Ecto neural progenitor cell (in vitro differentiated cells): ENCODE results near the gene SPATA6.
A peak's percentile ranks its signal among the peaks of the same experiment; 100 is the strongest.
"Not testable (repeated sequence)": the region's sequence is repeated elsewhere in the genome, so short reads cannot be mapped to it uniquely, and the experiment has no call there.

Experiments
- DNase-seq: peaks from one replicate; pipeline ENCODE4 v3.0.0-alpha.2; 2018; ENCODE audit warnings: low spot score

The SPATA6 gene

DNA sequence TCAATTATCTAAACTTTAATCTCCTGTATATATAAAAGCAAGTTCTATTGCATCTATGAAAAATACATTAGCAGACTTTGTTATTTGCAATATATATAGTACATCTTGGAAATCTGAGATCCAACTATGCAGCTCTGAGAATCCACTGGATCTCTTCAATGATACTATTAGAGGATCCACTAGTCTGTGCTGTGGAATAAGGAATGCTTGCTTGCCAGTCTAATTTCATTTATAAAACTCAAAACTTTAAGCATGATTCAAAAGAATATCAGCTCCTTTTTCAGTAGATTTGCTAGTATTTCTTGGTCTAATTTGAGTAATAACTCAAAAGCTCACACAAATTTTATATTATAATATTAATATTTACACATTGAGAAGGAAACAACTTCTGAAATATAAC is 115.1 kb downstream of the SPATA6 start:
- no peak for DNase-seq

DNA sequence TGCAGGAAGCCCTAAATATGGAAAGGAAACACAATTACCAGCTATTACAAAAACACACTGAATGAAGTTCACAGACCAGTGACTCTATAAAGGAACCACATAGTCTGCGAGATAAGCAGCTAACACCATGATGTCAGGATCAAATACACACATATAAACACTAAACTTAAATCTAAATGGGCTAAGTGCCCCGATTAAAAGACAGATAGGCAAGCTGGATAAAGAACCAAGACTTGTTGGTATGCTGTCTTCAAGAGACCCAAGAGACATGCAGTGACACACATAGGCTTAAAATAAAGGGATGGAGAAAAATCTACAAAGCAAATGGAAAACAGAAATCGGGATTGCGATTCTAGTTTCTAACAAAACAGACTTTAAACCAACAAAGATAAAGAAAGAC is 127.6 kb downstream of the SPATA6 start:
- DNase-seq, result no peak

DNA sequence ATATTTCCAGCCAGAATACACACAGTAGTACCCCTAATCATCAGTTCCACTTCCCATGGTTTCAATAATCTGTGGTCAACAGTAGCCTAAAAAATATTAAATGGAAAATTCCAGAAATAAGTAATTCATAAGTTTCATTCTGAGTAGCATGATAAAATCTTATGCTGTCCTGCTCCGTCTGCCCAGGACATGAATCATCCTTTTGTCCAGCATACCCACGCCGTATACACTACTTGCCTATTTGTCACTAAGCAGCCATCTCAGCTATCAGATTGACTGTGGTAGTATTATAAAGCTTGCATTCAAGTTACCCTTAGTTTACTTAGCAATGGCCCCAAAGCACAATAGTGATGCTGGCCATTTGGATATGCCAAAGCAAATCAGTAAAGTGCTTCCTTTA is 130.8 kb downstream of the SPATA6 start:
- DNase-seq, result no peak

DNA sequence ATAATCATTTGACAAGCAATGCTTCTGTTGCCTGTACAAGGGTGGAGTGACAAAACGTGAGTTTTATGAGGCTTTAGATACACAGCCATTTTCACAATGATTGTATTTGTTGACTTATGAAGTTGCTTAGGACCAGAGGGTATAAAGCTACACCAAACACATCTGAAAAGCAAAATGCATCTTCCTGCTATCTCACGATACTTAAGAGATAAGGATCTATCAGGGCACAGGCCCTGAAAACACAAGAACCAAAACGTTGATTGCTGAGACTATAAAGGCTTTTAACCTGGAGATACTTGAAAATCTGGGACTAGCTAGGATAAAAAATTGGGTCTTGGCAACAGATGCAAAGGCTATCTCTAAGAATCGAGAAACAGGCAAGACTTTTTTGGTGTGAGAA is 133.7 kb downstream of the SPATA6 start:
- no peak for DNase-seq

DNA sequence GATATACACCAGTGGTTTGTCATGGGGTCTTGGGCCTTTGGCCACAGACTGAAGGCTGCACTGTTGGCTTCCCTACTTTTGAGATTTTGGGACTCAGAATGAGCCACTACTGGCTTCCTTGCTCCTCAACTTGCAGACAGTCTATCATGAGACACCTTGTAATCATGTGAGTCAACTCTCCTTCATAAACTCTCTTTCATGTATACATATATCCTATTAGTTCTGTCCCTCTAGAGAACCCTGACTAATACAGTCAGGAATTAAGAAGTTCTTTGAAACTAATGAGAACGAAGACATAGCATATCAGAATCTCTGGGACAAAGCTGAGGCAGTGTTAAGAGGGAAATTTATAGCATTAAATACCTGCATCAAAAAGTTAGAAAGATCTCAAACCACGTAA is 138.7 kb downstream of the SPATA6 start:
- DNase-seq, result no peak

- DNase-seq, result no peak
These were observed 139.9 kb downstream of the SPATA6 start for GRCh38 chr1:48332115-48332514.

GRCh38 chr1:48329905-48330304 is 142.1 kb downstream of the SPATA6 start:
- DNase-seq, result no peak

DNA sequence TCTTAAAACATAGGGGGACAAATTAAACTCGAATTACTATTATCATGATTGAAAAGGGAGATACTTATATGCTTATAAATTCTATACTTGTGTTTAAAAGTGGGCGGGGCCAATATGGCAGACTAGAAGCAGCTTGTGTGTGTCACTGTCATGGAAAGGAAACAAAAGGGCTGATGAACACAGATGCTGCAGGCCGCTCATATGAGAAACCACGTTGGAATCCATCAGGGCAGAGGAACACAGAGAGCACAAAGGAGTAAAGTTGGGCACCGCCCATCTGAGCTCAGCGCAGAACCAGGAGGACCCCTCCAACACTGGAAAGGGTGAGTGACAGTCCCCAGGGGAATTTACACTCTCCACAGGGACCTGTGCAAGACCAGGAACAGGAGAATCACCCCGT is 142.5 kb downstream of the SPATA6 start:
- no peak for DNase-seq

DNA sequence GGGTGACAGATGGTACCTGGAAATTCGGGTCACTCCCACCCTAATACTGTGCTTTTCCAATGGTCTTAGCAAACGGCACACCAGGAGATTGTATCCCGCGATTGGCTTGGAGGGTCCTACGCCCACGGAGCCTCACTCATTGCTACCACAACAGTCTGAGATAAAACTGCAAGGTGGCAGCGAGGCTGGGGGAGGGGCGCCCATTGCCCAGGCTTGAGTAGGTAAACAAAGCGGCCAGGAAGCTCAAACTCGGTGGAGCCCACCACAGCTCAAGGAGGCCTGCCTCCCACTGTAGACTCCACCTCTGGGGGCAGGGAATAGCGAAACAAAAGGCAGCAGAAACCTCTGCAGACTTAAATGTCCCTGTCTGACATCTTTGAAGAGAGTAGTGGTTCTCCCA is 160.2 kb downstream of the SPATA6 start:
- DNase-seq, result not testable (repeated sequence)

DNA sequence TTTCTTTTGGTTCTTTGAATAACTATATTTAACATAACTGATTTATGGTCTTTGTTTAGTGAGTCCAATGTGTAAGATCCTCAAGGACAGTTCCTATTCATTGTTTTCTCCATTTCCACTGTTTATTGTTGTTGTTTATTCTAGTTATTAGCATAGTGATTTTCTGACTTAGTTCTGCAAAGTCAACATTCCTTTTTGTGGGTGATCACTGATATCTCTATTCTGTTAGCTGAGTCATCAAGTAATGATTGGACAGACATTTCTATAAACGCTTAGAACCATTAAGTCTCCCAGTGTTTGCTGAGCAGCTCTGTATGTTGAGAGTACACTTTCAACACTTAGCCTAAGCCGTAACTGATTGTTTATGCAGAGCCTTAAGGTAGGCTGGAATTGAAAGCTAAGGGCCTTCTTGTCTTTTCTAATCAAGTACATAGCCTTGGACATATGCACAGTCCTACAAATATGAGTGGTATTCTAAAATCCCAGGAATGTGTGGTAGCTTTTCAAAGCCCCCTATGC is 162.4 kb downstream of the SPATA6 start:
- no peak for DNase-seq

DNA sequence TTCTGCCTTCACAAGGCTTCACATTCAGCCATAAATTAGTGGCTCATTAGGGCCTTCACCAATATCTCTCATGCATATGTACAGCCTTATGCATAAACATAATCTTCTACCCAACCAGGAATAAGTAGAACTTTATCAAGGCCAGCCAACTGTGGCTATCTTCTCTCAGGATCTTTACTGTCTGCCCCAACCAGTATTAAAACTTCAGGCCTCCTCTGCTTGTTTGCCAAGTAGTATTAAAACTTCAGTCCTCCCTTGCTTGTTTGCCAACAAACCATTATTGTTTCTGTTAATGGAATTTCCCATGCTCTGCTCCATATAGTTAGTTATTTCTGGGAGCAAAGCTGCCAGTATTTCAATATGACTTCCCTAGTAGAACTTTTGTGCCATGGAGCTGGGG is 169.4 kb downstream of the SPATA6 start:
- DNase-seq, result no peak

DNA sequence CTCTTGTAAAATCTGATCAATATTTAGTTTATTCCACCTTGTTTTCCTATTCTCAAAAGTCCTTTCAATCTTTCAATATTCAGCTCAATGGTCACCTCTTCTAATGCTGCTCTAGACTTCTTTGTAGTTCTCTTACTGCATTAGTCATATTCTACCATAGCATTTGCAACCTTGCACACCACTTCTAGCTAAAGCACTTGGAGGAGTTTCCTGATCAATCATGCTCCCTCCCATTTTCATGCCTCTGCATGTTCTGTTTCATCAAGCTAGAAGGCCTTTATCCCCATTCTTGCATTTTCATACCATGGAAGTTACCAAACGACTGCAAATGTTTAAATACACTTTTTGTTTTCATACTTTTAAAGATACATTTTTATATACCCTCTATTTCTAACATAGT is 177.3 kb downstream of the SPATA6 start:
- no peak for DNase-seq

- DNase-seq, result not testable (repeated sequence)
These were observed 177.9 kb downstream of the SPATA6 start for GRCh38 chr1:48294094-48294493.

- DNase-seq, result no peak
These were observed 179.3 kb downstream of the SPATA6 start for GRCh38 chr1:48292706-48293105.

- peak; percentile 53 for DNase-seq
These were observed 180.6 kb downstream of the SPATA6 start for GRCh38 chr1:48291421-48291820.

- no peak for DNase-seq
These were observed 186.5 kb downstream of the SPATA6 start for GRCh38 chr1:48285525-48285924.

- DNase-seq, result not testable (repeated sequence)
These were observed 187.1 kb downstream of the SPATA6 start for GRCh38 chr1:48284696-48285420.

DNA sequence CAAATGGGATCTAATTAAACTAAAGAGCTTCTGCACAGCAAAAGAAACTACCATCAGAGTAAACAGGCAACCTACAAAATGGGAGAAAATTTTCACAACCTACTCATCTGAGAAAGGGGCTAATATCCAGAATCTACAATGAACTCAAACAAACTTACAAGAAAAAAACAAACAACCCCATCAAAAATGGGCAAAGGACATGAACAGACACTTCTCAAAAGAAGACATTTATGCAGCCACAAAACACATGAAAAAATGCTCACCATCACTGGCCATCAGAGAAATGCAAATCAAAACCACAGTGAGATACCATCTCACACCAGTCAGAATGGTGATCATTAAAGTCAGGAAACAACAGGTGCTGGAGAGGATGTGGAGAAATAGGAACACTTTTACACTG is 189.7 kb downstream of the SPATA6 start:
- not testable (repeated sequence) for DNase-seq

- DNase-seq, result not testable (repeated sequence)
These were observed 194.6 kb downstream of the SPATA6 start for GRCh38 chr1:48277437-48277836.

DNA sequence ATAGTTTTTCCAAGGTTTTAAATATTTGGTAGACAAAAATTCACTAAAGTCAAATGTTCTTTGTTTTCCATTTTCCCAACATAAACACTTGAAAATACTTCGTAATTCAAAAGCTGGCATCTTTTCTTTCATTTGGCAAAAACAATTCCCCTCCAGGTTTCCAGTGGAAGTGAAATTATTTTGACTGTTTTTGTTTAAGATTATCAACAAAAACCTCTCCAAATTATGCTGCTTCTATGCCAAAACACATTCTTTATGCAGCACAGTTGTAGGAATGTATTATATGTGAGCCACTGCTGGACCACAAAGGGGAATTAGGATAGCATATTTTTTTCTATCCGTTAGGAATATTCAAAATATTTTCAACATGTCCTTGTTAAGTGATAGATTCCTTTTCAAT is 205.4 kb downstream of the SPATA6 start:
- no peak for DNase-seq

- no peak for DNase-seq
These were observed 209.0 kb downstream of the SPATA6 start for GRCh38 chr1:48263041-48263440.

DNA sequence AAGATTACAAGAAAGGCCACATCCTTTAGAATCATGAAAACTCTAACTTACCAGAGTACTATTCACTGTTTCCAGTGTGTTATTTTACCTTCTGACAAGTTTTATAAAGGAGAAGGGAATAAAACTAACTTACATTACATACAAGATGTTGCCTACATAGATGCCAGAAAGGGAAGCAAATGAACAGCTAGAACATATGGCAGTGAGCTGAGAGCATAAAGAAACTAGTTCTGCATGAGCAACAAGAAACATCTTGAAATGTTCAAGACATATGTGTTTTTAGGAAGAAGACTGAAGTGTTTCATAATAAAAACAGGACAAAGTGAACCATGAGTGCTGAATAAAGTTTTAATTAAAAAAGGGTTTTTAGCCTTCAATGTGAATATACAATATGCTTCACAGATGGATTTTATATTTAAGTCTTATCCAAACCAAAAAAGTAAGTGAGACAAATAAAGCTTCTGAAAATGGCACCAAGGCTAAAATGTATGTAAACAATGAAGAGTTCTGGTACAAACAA is 210.1 kb downstream of the SPATA6 start:
- no peak for DNase-seq

- DNase-seq, result no peak
These were observed 213.9 kb downstream of the SPATA6 start for GRCh38 chr1:48258106-48258505.

- DNase-seq, result no peak
These were observed 217.8 kb downstream of the SPATA6 start for GRCh38 chr1:48254254-48254653.
